NT2/D1 (cell line): ENCODE results near the gene ZNF341.

ENCODE experiments used
- SUZ12 ChIP-seq: IDR thresholded peaks from 2 replicates; pipeline ENCODE4 v1.6.1; 2011; ENCODE audit not compliant: insufficient read length, insufficient read depth; ENCODE audit errors: extremely low read depth
- YY1 ChIP-seq: IDR thresholded peaks from 2 replicates; pipeline ENCODE4 v1.6.1; 2011; ENCODE audit not compliant: insufficient read length, insufficient read depth

DNA sequence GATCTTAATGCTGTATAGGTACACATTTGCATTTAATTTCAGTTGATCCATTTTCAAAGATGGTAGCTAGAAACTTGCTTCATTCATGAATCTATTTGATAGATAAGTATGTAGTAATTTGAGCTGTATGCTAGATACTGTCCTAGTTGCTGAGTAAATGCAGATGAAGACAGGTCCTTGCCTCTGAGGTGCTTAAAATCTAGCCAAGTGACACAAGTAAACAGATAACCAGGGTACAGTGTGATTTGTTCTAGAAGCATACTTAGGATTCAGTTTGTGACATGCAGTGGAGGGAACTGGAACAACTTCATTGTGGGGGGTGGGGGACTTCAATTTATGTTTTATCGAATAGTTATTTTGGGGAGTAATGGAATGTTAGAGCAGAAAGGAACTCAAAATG lies 88.6 kb downstream of the ZNF341 start:
- no peak for TF ChIP-seq SUZ12
- no peak for TF ChIP-seq YY1
